ENCODE results near the gene ERI3. TPM values are rescaled to one million over a fixed set of nuclear protein-coding genes. Genes with fewer than 3 reads are reported as not detected.

Gene ERI3
- total RNA-seq, 1 donor from 2014 or later: 37.9 TPM

GRCh38 chr1:44217809-44218410, 137.1 kb downstream of the ERI3 start:
- POLR2A ChIA-PET: no interaction called here
- Mint-ChIP-seq H3K27ac (no peak overlapping the region), H3K36me3 (ENCODE audit: low read depth) (peaks cover 75% of the 10 kb centered on the region), H3K27me3 (no peaks in the 10 kb centered on the region), H3K9me3 (no peaks in the 10 kb centered on the region), H3K4me3 (no peak overlapping the region), H3K4me1 (peaks cover 33% of the 10 kb centered on the region)
- DNase-seq (peak; percentile 58), ATAC-seq (ENCODE audit: low read depth) (peak; percentile 53)
- CTCF ChIA-PET: interaction anchor here (0.6 to 1.7 kb wide), 14 partner anchors 9 to 435 kb away, joined by 3 to 15 read pairs (median 4); no protein-coding TSS in a partner anchor
- intact Hi-C loops (cut with micrococcal nuclease): loop anchor here (1.0 to 10.0 kb wide), 5 partner anchors 20 to 435 kb away; partner anchors contain the start of genes ATP6V0B, B4GALT2 and DPH2
- TF ChIP-seq CTCF (IDR thresholded peaks at IDR 0.05): peak; percentile 95

GRCh38 chr1:44213222-44214112, 141.6 kb downstream of the ERI3 start, which contains the start of gene DMAP1:
Gene DMAP1, plus strand, starts transcription at chr1:44213471. Its CDS starts 283 bp downstream, at chr1:44213754.
- intact Hi-C loops (cut with micrococcal nuclease): loop anchor here (1.0 to 10.0 kb wide), 4 partner anchors 142 to 506 kb away; partner anchors contain the start of genes ARMH1, ATP6V0B, B4GALT2 and DPH2
- Mint-ChIP-seq H3K36me3 (ENCODE audit: low read depth) (peaks cover 37% of the 10 kb centered on the region), H3K4me1 (peaks cover 38% of the 10 kb centered on the region), H3K27ac (peak within 1 kb of the TSS; percentile 91), H3K4me3 (peak within 1 kb of the TSS; percentile 95), H3K9me3 (no peaks in the 10 kb centered on the region), H3K27me3 (no peaks in the 10 kb centered on the region)
- peak; percentile 83 for ATAC-seq (ENCODE audit: low read depth)
- peak; percentile 87 for DNase-seq
- ChIA-PET POLR2A (interaction anchor here (0.6 to 1.6 kb wide), 6 partner anchors 41 to 461 kb away, joined by 3 to 10 read pairs (median 4); partner anchors contain the start of genes ARMH1, ATP6V0B, IPO13 and SLC6A9), CTCF (interaction anchor here (1.5 kb wide), 1 partner anchor 102 kb away, joined by 3 read pairs; no protein-coding TSS in a partner anchor)
- no peak for TF ChIP-seq CTCF (IDR thresholded peaks at IDR 0.05)

- no peaks in the 10 kb centered on the region for H3K9me3 Mint-ChIP-seq
- TF ChIP-seq CTCF (IDR thresholded peaks at IDR 0.05): no peak
- peak overlapping the region; percentile 95 for H3K4me3 Mint-ChIP-seq
- intact Hi-C loops (cut with micrococcal nuclease): loop anchor here (1.0 to 10.0 kb wide), 4 partner anchors 143 to 505 kb away; partner anchors contain the start of genes ARMH1, ATP6V0B, B4GALT2 and DPH2
- ChIA-PET POLR2A (interaction anchor here (0.7 to 1.6 kb wide), 5 partner anchors 42 to 462 kb away, joined by 3 to 10 read pairs (median 5); partner anchors contain the start of genes ARMH1, ATP6V0B, IPO13 and TMEM53), CTCF (interaction anchor here (1.5 kb wide), 1 partner anchor 103 kb away, joined by 3 read pairs; no protein-coding TSS in a partner anchor)
- no peaks in the 10 kb centered on the region for H3K27me3 Mint-ChIP-seq
- DNase-seq (no peak), ATAC-seq (ENCODE audit: low read depth) (no peak)
- peaks cover 28% of the 10 kb centered on the region for H3K36me3 Mint-ChIP-seq (ENCODE audit: low read depth)
- peaks cover 36% of the 10 kb centered on the region for H3K4me1 Mint-ChIP-seq
- H3K27ac Mint-ChIP-seq: peak overlapping the region; percentile 91
Measured at GRCh38 chr1:44212355-44213221, 142.5 kb downstream of the ERI3 start.

GRCh38 chr1:44210595-44210994, 144.5 kb downstream of the ERI3 start:
- Mint-ChIP-seq H3K9me3 (no peaks in the 10 kb centered on the region), H3K36me3 (ENCODE audit: low read depth) (peaks cover 10% of the 10 kb centered on the region), H3K4me3 (no peak overlapping the region), H3K27ac (no peak overlapping the region), H3K4me1 (peaks cover 29% of the 10 kb centered on the region), H3K27me3 (no peaks in the 10 kb centered on the region)
- CTCF ChIA-PET: no interaction called here
- intact Hi-C loops (cut with micrococcal nuclease): loop anchor here (5.0 to 10.0 kb wide), 2 partner anchors 236 to 503 kb away; partner anchors contain the start of genes ATP6V0B, B4GALT2, DPH2 and ST3GAL3
- no peak for ATAC-seq (ENCODE audit: low read depth)
- POLR2A ChIA-PET: no interaction called here
- no peak for TF ChIP-seq CTCF (IDR thresholded peaks at IDR 0.05)
- DNase-seq: no peak
